Bronchial epithelial cell (primary cell): ENCODE data around the gene NDRG4. TPM values are rescaled to one million over a fixed set of nuclear protein-coding genes. Genes with fewer than 3 reads are reported as not detected.

Experiments
- DNase-seq: peaks from one replicate; pipeline ENCODE4 v3.0.0-alpha.2; 2010; ENCODE audit warnings: low read depth
- FAIRE-seq: peaks from 2 replicates; lab custom pipeline; 2011; peaks lifted over from hg19 to GRCh38; lab: Jason Lieb, UNC
- H3K27me3 ChIP-seq: 2 replicates; pipeline ENCODE4 v1.5.1; 2011; ENCODE audit warnings: low read length; ENCODE audit not compliant: control insufficient read depth, insufficient read depth
- H3K36me3 ChIP-seq: 2 replicates; pipeline ENCODE4 v1.5.1; 2011; ENCODE audit warnings: low read length; ENCODE audit not compliant: control insufficient read depth, insufficient read depth
- H3K4me3 ChIP-seq: 2 replicates; pipeline ENCODE4 v1.5.1; 2011; ENCODE audit warnings: mild to moderate bottlenecking, low read depth, low read length, control low read depth
- total RNA-seq: library from RNA; depleted of rRNA; stranded (reverse); fragments of >200 nt; gene quantifications from 2 replicates; pipeline ENCODE4 v1.2.1, GENCODE V29; 2014
- TF ChIP-seq, protein P1 (sequence below): IDR thresholded peaks from 2 replicates; pipeline ENCODE4 v1.5.1; 2011; ENCODE audit warnings: mild to moderate bottlenecking, moderate library complexity, low read length, control low read depth, inconsistent platforms; ENCODE audit not compliant: insufficient read depth, severe bottlenecking

The NDRG4 gene
- total RNA-seq, 1 donor from 2014 or later: 2.6 TPM

DNA sequence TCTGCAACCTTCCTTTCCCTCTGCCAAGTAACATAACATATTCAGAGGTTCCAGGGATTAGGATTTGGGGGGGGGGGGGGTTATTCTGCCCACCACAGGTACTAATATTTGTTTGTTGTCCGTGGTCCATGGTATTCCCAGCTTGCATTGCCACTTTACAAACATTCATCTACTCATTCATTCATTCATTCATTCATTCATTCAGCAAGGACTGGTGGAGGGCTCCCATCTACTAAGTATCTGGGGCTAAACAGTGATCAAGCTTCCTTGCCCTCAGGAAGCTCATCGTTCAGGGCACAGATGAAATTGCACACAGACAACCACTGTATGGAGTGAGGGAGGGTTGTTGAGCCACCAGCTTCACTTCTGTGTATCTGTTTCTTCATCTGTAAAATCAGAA lies 45.8 kb upstream of the NDRG4 start:
- TF ChIP-seq, protein P1, sequence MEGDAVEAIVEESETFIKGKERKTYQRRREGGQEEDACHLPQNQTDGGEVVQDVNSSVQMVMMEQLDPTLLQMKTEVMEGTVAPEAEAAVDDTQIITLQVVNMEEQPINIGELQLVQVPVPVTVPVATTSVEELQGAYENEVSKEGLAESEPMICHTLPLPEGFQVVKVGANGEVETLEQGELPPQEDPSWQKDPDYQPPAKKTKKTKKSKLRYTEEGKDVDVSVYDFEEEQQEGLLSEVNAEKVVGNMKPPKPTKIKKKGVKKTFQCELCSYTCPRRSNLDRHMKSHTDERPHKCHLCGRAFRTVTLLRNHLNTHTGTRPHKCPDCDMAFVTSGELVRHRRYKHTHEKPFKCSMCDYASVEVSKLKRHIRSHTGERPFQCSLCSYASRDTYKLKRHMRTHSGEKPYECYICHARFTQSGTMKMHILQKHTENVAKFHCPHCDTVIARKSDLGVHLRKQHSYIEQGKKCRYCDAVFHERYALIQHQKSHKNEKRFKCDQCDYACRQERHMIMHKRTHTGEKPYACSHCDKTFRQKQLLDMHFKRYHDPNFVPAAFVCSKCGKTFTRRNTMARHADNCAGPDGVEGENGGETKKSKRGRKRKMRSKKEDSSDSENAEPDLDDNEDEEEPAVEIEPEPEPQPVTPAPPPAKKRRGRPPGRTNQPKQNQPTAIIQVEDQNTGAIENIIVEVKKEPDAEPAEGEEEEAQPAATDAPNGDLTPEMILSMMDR: no peak
- Histone ChIP-seq H3K27me3 (no peaks in the 10 kb centered on the region), H3K36me3 (no peaks in the 10 kb centered on the region), H3K4me3 (no peak overlapping the region)
- DNase-seq (no peak), FAIRE-seq (no peak)

DNA sequence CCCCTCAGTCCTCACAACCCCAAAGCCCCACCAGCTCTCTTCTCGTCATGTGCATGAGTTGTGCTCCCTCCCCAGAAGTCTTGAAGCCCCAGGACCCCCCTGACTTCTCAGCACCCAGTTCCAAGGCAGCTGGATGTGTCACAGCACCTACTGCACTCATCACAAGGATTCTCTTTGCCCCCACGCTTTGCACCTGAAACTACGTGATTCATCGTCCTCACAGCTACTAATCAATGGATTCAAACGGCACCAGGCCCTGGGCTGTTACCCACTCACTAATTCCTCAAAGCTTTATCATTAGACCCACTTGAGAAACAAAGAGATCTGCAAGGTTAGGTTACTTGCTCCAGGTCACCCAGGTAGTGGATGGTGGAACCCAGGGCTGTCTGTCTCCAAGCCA lies 45.1 kb upstream of the NDRG4 start:
- no peak for FAIRE-seq
- TF ChIP-seq, protein P1: no peak

DNA sequence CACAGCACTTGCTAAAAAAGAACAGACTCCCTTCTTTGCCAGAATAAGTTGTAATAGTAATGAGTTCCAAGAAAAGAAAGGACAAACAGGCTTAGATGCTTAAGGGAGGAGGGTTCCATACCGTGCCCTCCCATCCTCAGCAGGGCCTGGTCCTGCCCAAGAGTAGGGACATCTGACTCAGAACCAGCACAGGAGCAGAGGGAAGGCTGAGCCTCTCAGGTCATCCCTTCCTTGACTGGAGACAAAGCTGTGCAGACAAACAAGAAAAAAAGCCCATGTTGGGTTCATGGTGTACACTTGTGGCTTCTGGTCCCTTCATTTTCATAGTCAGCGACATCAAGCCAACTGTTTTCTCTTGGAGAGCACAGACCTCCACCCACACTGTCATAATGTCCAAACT lies 44.2 kb upstream of the NDRG4 start:
- H3K36me3 ChIP-seq: no peaks in the 10 kb centered on the region
- FAIRE-seq (no peak), DNase-seq (no peak)
- no peaks in the 10 kb centered on the region for H3K27me3 ChIP-seq
- H3K4me3 ChIP-seq: no peak overlapping the region
- TF ChIP-seq, protein P1: no peak

More for the DNA sequence above, 45.1 kb upstream of the NDRG4 start:
- no peak for DNase-seq
- Histone ChIP-seq H3K27me3 (no peaks in the 10 kb centered on the region), H3K4me3 (no peak overlapping the region), H3K36me3 (no peaks in the 10 kb centered on the region)

DNA sequence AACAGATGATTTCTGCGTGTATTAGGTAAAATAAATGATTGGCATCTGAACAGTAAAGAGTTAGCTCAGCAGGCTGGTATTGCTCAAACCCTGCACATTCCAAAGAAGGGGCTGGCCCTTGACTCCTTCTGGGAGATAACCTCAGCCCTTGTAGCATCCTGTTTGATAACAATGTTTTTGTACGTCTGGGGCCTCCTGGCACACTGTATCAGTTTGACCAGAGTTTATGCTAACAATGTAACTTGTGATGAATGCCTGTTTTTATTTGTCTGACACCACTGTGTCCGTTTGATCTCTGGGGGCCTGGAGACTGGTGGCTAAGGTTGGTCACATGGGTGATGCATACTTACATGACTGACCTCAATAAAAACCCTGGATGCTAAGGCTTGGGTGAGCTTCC lies 43.8 kb upstream of the NDRG4 start:
- DNase-seq: no peak
- no peak overlapping the region for H3K4me3 ChIP-seq
- TF ChIP-seq, protein P1: no peak
- H3K36me3 ChIP-seq: no peaks in the 10 kb centered on the region
- no peaks in the 10 kb centered on the region for H3K27me3 ChIP-seq
- no peak for FAIRE-seq

DNA sequence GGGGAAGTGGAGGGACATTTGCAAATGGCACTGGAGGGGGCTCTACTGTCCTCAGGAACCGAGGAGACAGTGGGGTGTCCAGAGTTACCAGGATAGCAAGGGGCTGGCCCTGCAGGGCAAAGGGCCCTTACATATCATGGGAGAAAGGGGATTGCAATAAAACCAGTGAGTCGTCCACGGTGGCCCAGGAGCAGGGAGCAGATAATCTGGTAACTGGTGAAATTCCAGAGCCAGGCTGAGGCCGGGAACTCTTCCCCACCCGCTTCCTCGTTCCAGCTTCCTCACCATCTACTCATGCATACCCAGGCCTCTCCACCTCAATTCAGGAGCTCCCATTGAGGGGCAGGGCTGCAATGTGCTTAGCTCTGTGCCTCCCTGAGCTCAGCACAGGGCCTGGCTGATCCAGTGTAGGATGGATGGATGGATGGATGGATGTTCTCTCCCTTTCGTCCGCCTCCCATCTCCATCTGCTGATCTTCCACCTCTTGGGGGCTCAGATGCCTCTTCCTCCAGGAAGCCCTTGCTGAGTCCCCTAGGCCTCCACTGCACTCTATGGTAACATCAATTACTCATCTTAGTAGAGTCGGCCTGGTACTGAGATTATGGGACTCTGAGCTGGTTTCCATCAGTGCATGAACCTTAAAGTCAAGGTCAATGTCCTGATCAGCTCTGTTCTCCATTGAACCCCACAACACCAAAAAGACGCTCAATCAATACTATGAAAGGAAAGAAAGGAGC lies 41.2 kb upstream of the NDRG4 start:
- DNase-seq: no peak
- Histone ChIP-seq H3K4me3 (no peak overlapping the region), H3K27me3 (peaks cover 9% of the 10 kb centered on the region), H3K36me3 (no peaks in the 10 kb centered on the region)
- FAIRE-seq: no peak
- TF ChIP-seq, protein P1: no peak
